ENCODE results near the gene CCSER1.

CCSER1 gene

DNA sequence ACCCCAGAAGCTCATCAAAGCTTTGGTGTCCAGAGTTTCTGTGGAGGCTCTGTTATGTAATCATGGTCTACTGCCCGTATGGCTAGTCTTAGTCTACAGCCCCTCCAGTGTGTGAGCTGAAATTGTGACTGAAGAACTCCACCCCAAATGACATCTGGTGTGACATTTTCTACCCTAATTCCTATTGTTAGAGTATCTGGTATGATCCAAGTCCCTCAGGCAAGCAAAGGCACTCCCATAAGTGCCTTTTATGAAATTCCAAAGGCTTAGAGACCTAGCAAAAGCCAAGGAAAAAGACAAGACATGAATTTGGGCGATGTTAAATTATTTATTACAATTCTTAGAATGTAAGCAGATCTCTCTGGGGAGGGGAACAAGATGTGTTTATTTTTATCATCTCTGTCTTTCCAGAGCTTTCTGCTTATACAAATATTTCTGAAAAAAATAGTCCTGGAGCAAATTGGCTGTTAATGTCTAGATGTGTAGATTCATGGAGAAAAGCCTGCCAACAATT is 417.4 kb downstream of the CCSER1 start:
- DNase-seq (ENCODE audit: low spot score) = no peak

GRCh38 chr4:90545380-90545779 is 418.2 kb downstream of the CCSER1 start:
- no peak for DNase-seq (ENCODE audit: low spot score)

GRCh38 chr4:90546114-90546513 is 418.9 kb downstream of the CCSER1 start:
- no peak for DNase-seq (ENCODE audit: low spot score)

DNA sequence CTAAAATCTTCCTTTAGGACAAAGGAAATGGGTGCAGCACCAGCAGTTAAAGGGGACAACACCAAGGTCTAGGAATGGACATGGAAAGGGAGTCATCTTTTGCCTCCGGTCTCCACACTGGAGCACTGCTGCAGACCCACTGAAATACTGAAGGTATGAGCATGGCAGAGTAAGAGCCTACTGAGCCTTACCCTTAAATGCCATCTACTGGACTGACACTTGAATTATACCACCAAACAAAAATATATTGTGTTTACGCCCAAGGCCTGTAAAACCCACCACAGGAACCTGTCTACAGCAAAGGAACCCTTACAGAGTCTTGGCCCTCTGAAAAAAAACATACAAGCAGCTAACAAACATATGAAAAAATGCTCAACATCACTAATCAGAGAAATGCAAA is 443.4 kb downstream of the CCSER1 start:
- DNase-seq (ENCODE audit: low spot score) = no peak

- no peak for DNase-seq (ENCODE audit: low spot score)
Observed at GRCh38 chr4:90572996-90573395, 445.8 kb downstream of the CCSER1 start.

GRCh38 chr4:90575371-90575770 is 448.2 kb downstream of the CCSER1 start:
- DNase-seq (ENCODE audit: low spot score) = no peak

- peak; percentile 8 for DNase-seq (ENCODE audit: low spot score)
Observed at GRCh38 chr4:90580326-90580725, 453.1 kb downstream of the CCSER1 start.

DNA sequence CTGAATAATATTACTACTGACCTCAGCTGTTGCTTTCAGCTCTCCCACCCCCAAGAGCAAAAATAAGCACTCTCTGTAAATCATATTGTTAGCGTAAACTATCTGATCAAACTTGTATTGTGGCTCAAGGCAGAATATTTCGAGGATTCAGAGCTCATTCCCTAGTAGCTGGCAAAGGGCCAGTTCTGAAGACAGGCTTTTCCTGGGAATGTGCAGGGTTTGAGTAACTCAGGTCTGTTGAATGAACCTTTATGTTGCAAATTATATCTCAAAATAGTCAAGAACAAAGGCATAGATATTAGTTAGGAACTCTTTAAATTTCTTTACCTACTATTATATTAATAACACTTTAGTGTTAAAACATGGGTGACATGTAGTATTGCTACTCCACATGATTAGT is 454.9 kb downstream of the CCSER1 start:
- no peak for DNase-seq (ENCODE audit: low spot score)

DNA sequence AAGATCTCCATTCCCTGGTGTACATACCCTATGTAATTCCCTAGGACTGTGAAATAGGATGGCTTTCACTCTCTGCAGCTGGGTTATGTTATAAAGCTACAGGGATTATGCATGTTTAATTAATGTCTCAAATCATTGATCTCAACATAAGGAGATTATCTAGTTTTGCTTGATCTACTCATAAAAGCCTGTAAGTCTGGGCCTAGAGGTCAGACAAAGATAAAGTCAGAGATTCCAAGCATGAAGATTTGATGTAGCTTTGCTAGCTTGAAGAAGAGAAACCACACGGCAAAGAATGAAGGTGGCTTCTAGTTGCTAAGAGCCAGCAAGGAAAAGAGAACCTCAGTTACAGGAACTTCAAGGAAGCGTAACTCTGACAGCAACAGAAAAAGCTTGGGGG is 456.9 kb downstream of the CCSER1 start:
- DNase-seq (ENCODE audit: low spot score) = peak; percentile 12

DNA sequence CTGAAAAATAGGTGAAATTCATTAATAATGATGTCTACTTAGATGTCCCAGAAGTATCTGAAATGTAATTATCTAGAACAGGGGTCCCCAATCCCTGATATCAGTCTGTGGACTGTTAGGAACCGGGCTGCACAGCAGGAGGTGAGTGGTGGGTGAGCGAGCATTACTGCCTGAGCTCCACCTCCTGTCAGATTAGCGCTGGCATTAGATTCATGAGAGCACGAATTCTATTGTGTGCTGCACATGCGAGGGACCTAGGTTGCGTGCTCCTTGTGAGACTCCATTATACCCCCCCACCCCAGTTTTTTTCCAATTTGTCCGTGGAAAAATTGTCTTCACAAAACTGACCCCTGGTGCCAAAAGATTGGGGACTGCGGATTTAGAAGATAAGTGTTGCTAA is 458.8 kb downstream of the CCSER1 start:
- DNase-seq (ENCODE audit: low spot score) = no peak

DNA sequence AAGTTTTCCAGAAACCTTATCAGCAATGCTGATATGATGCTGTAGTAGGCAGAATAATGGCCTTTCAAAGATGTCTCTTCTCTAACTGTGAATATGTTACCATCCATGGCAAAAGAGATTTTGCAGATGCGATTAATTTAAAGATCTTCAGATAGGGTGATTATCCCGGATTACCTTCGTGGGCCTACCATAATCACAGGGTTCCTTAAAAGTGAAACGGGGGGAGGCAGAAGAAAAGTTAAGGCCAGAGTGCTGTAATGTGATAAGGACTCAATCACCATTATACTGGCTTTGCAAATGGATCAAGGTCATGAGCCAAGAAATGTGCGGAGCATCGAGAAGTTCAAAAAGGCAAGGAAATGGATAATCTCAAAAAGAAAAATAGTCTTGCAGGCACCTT is 459.6 kb downstream of the CCSER1 start:
- DNase-seq (ENCODE audit: low spot score) = no peak

DNA sequence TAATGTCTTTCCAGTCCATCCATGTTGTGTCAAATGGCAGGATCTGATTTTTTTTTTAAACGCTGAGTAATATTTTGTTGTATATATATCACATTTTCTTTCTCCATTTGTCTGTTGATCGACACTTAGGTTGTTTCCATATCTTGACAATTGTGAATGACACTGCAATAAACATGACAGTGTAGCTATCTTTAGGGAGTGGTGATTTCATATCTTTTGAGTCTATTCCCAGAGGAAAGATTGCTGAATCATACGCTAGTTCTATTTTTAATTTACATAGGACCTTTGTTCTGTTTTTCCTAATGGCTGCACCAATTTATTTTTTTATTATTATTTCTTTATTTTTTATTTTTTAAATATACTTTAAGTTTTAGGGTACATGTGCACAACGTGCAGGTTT is 470.7 kb downstream of the CCSER1 start:
- DNase-seq (ENCODE audit: low spot score) = no peak

- DNase-seq (ENCODE audit: low spot score) = no peak
Observed at GRCh38 chr4:90598741-90599140, 471.5 kb downstream of the CCSER1 start.

DNA sequence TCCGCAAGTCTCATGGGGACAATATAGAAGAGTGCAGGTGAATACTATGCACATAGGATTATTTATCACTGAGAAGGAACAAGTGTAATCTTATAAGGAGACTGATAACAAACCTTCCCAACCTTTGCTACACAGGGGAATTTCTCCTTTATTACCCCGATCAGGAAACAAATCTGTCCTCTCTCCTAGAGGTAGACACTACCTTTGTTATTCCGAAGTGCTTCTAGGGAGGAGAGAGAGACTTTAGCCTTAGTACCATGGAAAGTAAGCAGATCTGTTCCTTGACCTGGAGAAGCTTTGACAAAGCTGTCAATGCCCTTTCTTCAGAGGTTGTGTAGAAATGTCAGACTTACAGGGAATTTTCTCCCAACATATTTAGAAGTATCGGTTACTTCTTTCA is 475.5 kb downstream of the CCSER1 start:
- DNase-seq (ENCODE audit: low spot score) = no peak

- no peak for DNase-seq (ENCODE audit: low spot score)
Observed at GRCh38 chr4:90603540-90603939, 476.3 kb downstream of the CCSER1 start.

DNA sequence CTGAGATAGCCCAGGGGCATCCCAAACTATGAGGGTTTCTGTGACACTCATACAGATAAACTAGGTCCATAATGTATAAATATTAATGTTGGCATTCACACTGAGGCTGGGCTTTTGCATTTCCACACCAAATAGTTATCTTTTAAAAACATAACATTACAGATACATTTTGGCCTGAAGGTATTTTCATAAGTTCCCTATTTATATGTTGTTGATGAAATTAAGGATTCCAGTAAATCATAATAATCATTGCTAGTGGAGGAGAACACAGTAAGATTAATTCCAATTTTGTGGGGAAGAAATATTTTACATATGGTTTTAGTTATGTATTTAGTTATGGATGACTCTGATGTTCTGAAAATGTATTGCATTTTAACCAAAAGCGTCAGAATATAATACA is 479.6 kb downstream of the CCSER1 start:
- DNase-seq (ENCODE audit: low spot score) = no peak

- no peak for DNase-seq (ENCODE audit: low spot score)
Observed at GRCh38 chr4:90614371-90614770, 487.2 kb downstream of the CCSER1 start.

- no peak for DNase-seq (ENCODE audit: low spot score)
Observed at GRCh38 chr4:90621080-90621479, 493.9 kb downstream of the CCSER1 start.

GRCh38 chr4:90624781-90625180 is 497.6 kb downstream of the CCSER1 start:
- no peak for DNase-seq (ENCODE audit: low spot score)

DNA sequence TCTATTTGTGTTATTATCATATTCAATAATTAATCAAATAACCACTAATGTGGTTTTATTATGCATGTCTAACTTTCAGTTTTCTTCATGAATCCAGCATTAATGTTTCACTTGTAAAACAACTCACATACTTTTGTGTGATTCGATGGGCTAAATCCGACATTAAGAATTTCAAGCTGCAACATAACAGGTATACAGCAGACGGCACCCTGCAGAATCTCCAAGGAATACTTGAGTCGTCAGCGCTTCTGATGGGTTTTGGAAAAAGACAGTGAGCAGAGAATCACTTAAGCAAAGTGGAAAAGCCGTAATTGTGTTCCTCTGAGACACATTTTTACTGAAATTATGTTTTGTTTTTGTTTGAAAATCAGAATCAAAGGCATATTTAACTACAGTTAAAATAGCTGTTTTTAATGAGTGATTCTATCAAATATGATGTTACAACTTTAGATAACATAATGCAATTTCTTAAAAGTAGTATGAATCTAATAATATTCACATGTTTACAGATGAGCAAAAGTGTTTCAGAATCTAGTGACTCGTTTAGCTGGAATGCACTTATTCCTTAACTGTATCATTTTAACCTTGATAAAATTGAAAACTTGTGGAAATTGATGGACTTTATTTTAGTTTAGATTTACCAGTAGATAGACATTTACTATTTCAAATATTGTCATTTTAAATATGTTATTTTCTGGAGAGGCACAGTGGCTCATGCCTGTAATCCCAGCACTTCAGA is 514.8 kb downstream of the CCSER1 start:
- peak; percentile 50 for DNase-seq (ENCODE audit: low spot score)

- no peak for DNase-seq (ENCODE audit: low spot score)
Observed at GRCh38 chr4:90643156-90643555, 516.0 kb downstream of the CCSER1 start.

- no peak for DNase-seq (ENCODE audit: low spot score)
Observed at GRCh38 chr4:90648311-90648710, 521.1 kb downstream of the CCSER1 start.

GRCh38 chr4:90648791-90649190 is 521.6 kb downstream of the CCSER1 start:
- no peak for DNase-seq (ENCODE audit: low spot score)

DNA sequence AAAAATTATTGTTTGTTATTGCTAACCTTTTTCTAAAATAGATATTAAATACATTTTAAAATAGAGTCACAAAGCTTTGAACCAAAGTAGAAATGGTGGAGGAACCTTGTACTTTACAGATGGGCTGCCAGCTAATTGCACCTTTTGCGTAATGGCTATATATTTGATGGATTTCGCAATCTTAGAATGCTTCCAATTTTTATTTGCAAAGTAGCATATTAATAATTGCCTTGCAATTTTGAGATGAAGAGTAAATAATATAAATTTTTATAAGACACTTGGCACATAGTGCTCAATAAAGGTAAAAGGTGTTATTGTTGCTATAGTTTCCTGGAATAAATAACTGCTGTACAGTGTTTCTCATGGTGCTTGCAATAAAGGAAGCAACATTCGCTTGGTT is 533.5 kb downstream of the CCSER1 start:
- no peak for DNase-seq (ENCODE audit: low spot score)
